ENCODE results near the gene ABCB7.
"Not testable (repeated sequence)": the region's sequence is repeated elsewhere in the genome, so short reads cannot be mapped to it uniquely, and the experiment has no call there.

ABCB7 gene

GRCh38 chrX:75076429-75076828 lies 79.7 kb downstream of the ABCB7 start:
- H3K9me3 ChIP-seq (ENCODE audit: control insufficient read depth, insufficient read depth, low read length), result no peaks in the 10 kb centered on the region
- no peaks in the 10 kb centered on the region for H3K27me3 ChIP-seq (ENCODE audit: control insufficient read depth, insufficient read depth, low read length)
- no peak overlapping the region for H3K9ac ChIP-seq (ENCODE audit: low read depth, low read length)
- no peak overlapping the region for H3K4me3 ChIP-seq (ENCODE audit: low read depth, low read length)
- H3K4me1 ChIP-seq (ENCODE audit: control insufficient read depth, insufficient read depth, low read length), result no peaks in the 10 kb centered on the region
- no peaks in the 10 kb centered on the region for H3K36me3 ChIP-seq (ENCODE audit: control insufficient read depth, insufficient read depth, low read length)

- Histone ChIP-seq H3K4me1 (ENCODE audit: control insufficient read depth, insufficient read depth, low read length) (no peaks in the 10 kb centered on the region), H3K9me3 (ENCODE audit: control insufficient read depth, insufficient read depth, low read length) (no peaks in the 10 kb centered on the region), H3K36me3 (ENCODE audit: control insufficient read depth, insufficient read depth, low read length) (no peaks in the 10 kb centered on the region), H3K9ac (ENCODE audit: low read depth, low read length) (no peak overlapping the region), H3K4me3 (ENCODE audit: low read depth, low read length) (no peak overlapping the region), H3K27me3 (ENCODE audit: control insufficient read depth, insufficient read depth, low read length) (no peaks in the 10 kb centered on the region)
Measured at GRCh38 chrX:75074475-75074874, 81.6 kb downstream of the ABCB7 start.

- Histone ChIP-seq H3K27me3 (ENCODE audit: control insufficient read depth, insufficient read depth, low read length) (no peaks in the 10 kb centered on the region), H3K9me3 (ENCODE audit: control insufficient read depth, insufficient read depth, low read length) (no peaks in the 10 kb centered on the region), H3K36me3 (ENCODE audit: control insufficient read depth, insufficient read depth, low read length) (no peaks in the 10 kb centered on the region), H3K9ac (ENCODE audit: low read depth, low read length) (no peak overlapping the region), H3K4me3 (ENCODE audit: low read depth, low read length) (no peak overlapping the region), H3K4me1 (ENCODE audit: control insufficient read depth, insufficient read depth, low read length) (no peaks in the 10 kb centered on the region)
Measured at GRCh38 chrX:75071334-75071733, 84.7 kb downstream of the ABCB7 start.

- H3K36me3 ChIP-seq (ENCODE audit: control insufficient read depth, insufficient read depth, low read length), result no peaks in the 10 kb centered on the region
- no peaks in the 10 kb centered on the region for H3K27me3 ChIP-seq (ENCODE audit: control insufficient read depth, insufficient read depth, low read length)
- no peak overlapping the region for H3K4me3 ChIP-seq (ENCODE audit: low read depth, low read length)
- no peaks in the 10 kb centered on the region for H3K9me3 ChIP-seq (ENCODE audit: control insufficient read depth, insufficient read depth, low read length)
- no peak overlapping the region for H3K9ac ChIP-seq (ENCODE audit: low read depth, low read length)
- H3K4me1 ChIP-seq (ENCODE audit: control insufficient read depth, insufficient read depth, low read length), result no peaks in the 10 kb centered on the region
Measured at GRCh38 chrX:75067931-75068330, 88.2 kb downstream of the ABCB7 start.

- Histone ChIP-seq H3K9me3 (ENCODE audit: control insufficient read depth, insufficient read depth, low read length) (no peaks in the 10 kb centered on the region), H3K27me3 (ENCODE audit: control insufficient read depth, insufficient read depth, low read length) (no peaks in the 10 kb centered on the region), H3K4me3 (ENCODE audit: low read depth, low read length) (no peak overlapping the region), H3K9ac (ENCODE audit: low read depth, low read length) (no peak overlapping the region), H3K36me3 (ENCODE audit: control insufficient read depth, insufficient read depth, low read length) (no peaks in the 10 kb centered on the region), H3K4me1 (ENCODE audit: control insufficient read depth, insufficient read depth, low read length) (no peaks in the 10 kb centered on the region)
Measured at GRCh38 chrX:75061701-75062100, 94.4 kb downstream of the ABCB7 start.

GRCh38 chrX:75051047-75051446 lies 105.0 kb downstream of the ABCB7 start:
- no peaks in the 10 kb centered on the region for H3K36me3 ChIP-seq (ENCODE audit: control insufficient read depth, insufficient read depth, low read length)
- H3K4me3 ChIP-seq (ENCODE audit: low read depth, low read length), result no peak overlapping the region
- H3K9me3 ChIP-seq (ENCODE audit: control insufficient read depth, insufficient read depth, low read length), result no peaks in the 10 kb centered on the region
- no peak overlapping the region for H3K9ac ChIP-seq (ENCODE audit: low read depth, low read length)
- no peaks in the 10 kb centered on the region for H3K27me3 ChIP-seq (ENCODE audit: control insufficient read depth, insufficient read depth, low read length)
- no peaks in the 10 kb centered on the region for H3K4me1 ChIP-seq (ENCODE audit: control insufficient read depth, insufficient read depth, low read length)

GRCh38 chrX:75045369-75045768 lies 110.7 kb downstream of the ABCB7 start:
- no peak overlapping the region for H3K4me3 ChIP-seq (ENCODE audit: low read depth, low read length)
- H3K27me3 ChIP-seq (ENCODE audit: control insufficient read depth, insufficient read depth, low read length), result no peaks in the 10 kb centered on the region
- no peak overlapping the region for H3K9ac ChIP-seq (ENCODE audit: low read depth, low read length)
- no peaks in the 10 kb centered on the region for H3K4me1 ChIP-seq (ENCODE audit: control insufficient read depth, insufficient read depth, low read length)
- peaks cover 3% of the 10 kb centered on the region for H3K9me3 ChIP-seq (ENCODE audit: control insufficient read depth, insufficient read depth, low read length)
- no peaks in the 10 kb centered on the region for H3K36me3 ChIP-seq (ENCODE audit: control insufficient read depth, insufficient read depth, low read length)

GRCh38 chrX:75044142-75044541 lies 111.9 kb downstream of the ABCB7 start:
- H3K4me1 ChIP-seq (ENCODE audit: control insufficient read depth, insufficient read depth, low read length); H3K4me3 ChIP-seq (ENCODE audit: low read depth, low read length); H3K36me3 ChIP-seq (ENCODE audit: control insufficient read depth, insufficient read depth, low read length); H3K9me3 ChIP-seq (ENCODE audit: control insufficient read depth, insufficient read depth, low read length); H3K27me3 ChIP-seq (ENCODE audit: control insufficient read depth, insufficient read depth, low read length); H3K9ac ChIP-seq (ENCODE audit: low read depth, low read length): not testable (repeated sequence)

- Histone ChIP-seq H3K4me3 (ENCODE audit: low read depth, low read length) (no peak overlapping the region), H3K27me3 (ENCODE audit: control insufficient read depth, insufficient read depth, low read length) (no peaks in the 10 kb centered on the region)
Measured at GRCh38 chrX:75038925-75039324, 117.2 kb downstream of the ABCB7 start.

More at GRCh38 chrX:75038925-75039324, 117.2 kb downstream of the ABCB7 start:
- peaks cover 3% of the 10 kb centered on the region for H3K9me3 ChIP-seq (ENCODE audit: control insufficient read depth, insufficient read depth, low read length)
- no peaks in the 10 kb centered on the region for H3K4me1 ChIP-seq (ENCODE audit: control insufficient read depth, insufficient read depth, low read length)
- H3K9ac ChIP-seq (ENCODE audit: low read depth, low read length), result no peak overlapping the region
- no peaks in the 10 kb centered on the region for H3K36me3 ChIP-seq (ENCODE audit: control insufficient read depth, insufficient read depth, low read length)

All from iPS-15b (cell line).